ENCODE measurements around the gene KIF1A.

DNA sequence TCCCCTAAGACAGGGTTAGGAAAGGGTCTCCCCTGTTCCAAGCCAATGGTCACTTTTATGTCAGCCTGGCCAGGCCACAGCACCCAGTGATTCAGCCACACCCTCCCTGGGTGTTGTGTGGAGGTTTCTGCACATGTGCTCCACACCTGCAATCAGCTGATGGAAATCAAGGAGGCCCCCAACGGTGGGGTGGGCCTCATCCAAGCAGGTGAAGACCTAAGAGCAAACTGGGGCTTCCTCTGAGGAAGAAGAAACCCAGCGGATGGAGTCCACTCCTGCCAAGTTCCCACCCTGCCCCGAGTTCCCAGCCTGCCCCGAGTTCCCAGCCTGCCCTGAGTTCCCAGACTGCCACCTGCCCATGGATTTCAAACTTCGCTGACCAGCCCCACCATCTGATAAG is 55.4 kb downstream of the KIF1A start:
- TF ChIP-seq CTCF (IDR thresholded peaks at IDR 0.05; ENCODE audit: control extremely low read depth in 1 of 3, insufficient read depth in 1 of 3, low read depth in 1 of 3, low read length in 3 of 3) (no peak), CEBPB (IDR thresholded peaks at IDR 0.05; ENCODE audit: low read depth, low read length) (no peak), POLR2A (IDR thresholded peaks at IDR 0.05; ENCODE audit: control extremely low read depth in 1 of 2, low read depth in 2 of 2, low read length in 2 of 2) (no peak), YY1 (IDR thresholded peaks at IDR 0.05; ENCODE audit: low read depth, low read length) (no peak), EZH2 (IDR thresholded peaks at IDR 0.05; ENCODE audit: low read depth, low read length, severe bottlenecking) (no peak), TCF12 (IDR thresholded peaks at IDR 0.05; ENCODE audit: low read depth, low read length) (no peak), JUND (IDR thresholded peaks at IDR 0.05; ENCODE audit: low read length) (no peak), TEAD4 (IDR thresholded peaks at IDR 0.05; ENCODE audit: low read depth, low read length) (no peak), HDAC6 (IDR thresholded peaks at IDR 0.05; ENCODE audit: low read depth, low read length) (no peak), RXRA (IDR thresholded peaks at IDR 0.05; ENCODE audit: insufficient read depth, low read depth, low read length) (no peak), RAD21 (IDR thresholded peaks at IDR 0.05 in 1 of 2, conservative IDR thresholded peaks at IDR 0.05 in 1 of 2; ENCODE audit: low read depth in 2 of 2, low read length in 2 of 2) (no peak), BACH1 (IDR thresholded peaks at IDR 0.05; ENCODE audit: low read length) (no peak), SP1 (IDR thresholded peaks at IDR 0.05; ENCODE audit: low read depth, low read length) (no peak), RFX5 (IDR thresholded peaks at IDR 0.05; ENCODE audit: borderline replicate concordance, low read depth, low read length) (no peak)
